Subcutaneous abdominal adipose tissue (tissue), 5 donors: ENCODE data around the gene COL4A1.

Experiments
- H3K27ac ChIP-seq: one replicate; pipeline ENCODE4 v1.7.0; 2013; ENCODE audit warnings: low read depth, mild to moderate bottlenecking, inconsistent platforms, low read length, moderate library complexity
- H3K27me3 ChIP-seq, 5 donors: one replicate each; pipeline ENCODE4 v1.7.0; 2013; ENCODE audit warnings: low read length in 5 of 5, inconsistent platforms in 1 of 5; ENCODE audit not compliant: control insufficient read depth in 5 of 5, insufficient read depth in 4 of 5
- H3K36me3 ChIP-seq, 5 donors: one replicate each; pipeline ENCODE4 v1.7.0; 2013; ENCODE audit warnings: low read length in 5 of 5; ENCODE audit not compliant: control insufficient read depth in 5 of 5, insufficient read depth in 5 of 5
- H3K4me1 ChIP-seq, 5 donors: one replicate each; pipeline ENCODE4 v1.7.0; 2013; ENCODE audit warnings: low read length in 5 of 5, mild to moderate bottlenecking in 3 of 5, moderate library complexity in 1 of 5; ENCODE audit not compliant: control insufficient read depth in 5 of 5, insufficient read depth in 5 of 5
- H3K4me3 ChIP-seq, 5 donors: one replicate each; pipeline ENCODE4 v1.7.0; 2013; ENCODE audit warnings: low read length in 5 of 5, low read depth in 1 of 5
- H3K9ac ChIP-seq, 5 donors: one replicate each; pipeline ENCODE4 v1.7.0; 2013; ENCODE audit warnings: low read length in 5 of 5, mild to moderate bottlenecking in 4 of 5, moderate library complexity in 3 of 5
- H3K9me3 ChIP-seq, 5 donors: one replicate each; pipeline ENCODE4 v1.7.0; 2013; ENCODE audit warnings: low read length in 5 of 5; ENCODE audit not compliant: control insufficient read depth in 5 of 5
- donor health status: healthy.
- donor health status: healthy.
- donor health status: healthy.
- donor health status: healthy.
- donor health status: healthy.

The COL4A1 gene

DNA sequence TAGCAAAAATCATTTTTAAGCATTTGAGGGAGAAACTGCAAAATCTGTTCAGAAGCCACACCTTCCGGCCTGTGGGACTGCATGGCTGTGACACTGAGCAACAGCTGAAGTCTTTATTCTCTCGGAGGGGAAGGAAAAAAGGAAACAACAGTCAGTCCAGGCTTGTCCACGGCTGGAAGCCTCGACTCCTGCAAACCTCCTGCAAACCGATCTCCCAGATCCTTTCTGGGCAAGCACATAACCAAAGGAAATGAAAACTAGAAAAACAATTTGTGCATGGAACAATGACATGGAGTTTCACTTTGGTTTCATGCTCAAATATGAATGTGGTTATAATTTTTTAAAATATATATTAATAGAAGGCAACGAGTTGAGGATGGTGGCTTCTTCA, 1.0 kb downstream of the COL4A1 start:
- Histone ChIP-seq H3K27me3 (peaks cover 0 to 10% (median 0%) of the 10 kb centered on the region in 5 donors), H3K36me3 (peaks cover 0 to 30% (median 3%) of the 10 kb centered on the region in 5 donors), H3K4me3 (peak overlapping the region; percentile 94 to 99 (median 97)), H3K27ac (peak overlapping the region; percentile 99), H3K9ac (peak overlapping the region; percentile 90 to 97 (median 95)), H3K4me1 (peaks cover 22 to 86% (median 71%) of the 10 kb centered on the region in 5 donors), H3K9me3 (no peaks in the 10 kb centered on the region)

DNA sequence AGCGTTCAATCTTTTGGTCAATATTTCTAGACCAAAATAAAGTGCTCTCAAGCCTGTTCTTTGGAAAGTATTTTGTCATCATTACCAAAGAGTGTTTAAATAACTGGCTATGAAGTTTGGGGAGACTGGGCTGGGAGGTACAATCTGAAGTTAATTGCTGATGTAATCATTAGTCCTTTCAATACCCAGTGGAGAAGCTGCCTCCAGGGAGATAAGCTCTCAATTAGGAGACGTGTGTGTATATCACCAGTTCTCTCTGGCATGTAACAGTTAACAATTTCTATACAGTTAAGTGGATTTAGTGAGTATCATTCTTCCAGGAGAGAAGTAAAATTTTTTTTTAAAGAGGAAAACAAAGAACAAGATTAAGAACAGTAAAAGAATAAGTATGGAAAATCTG, 1.4 kb downstream of the COL4A1 start:
- peak overlapping the region; percentile 94 to 99 (median 97) for H3K4me3 ChIP-seq
- peak overlapping the region; percentile 90 to 97 (median 95) for H3K9ac ChIP-seq
- peaks cover 0 to 10% (median 0%) of the 10 kb centered on the region in 5 donors for H3K27me3 ChIP-seq
- H3K27ac ChIP-seq = peak overlapping the region; percentile 99
- H3K9me3 ChIP-seq = no peaks in the 10 kb centered on the region
- peaks cover 0 to 27% (median 5%) of the 10 kb centered on the region in 5 donors for H3K36me3 ChIP-seq
- peaks cover 23 to 86% (median 71%) of the 10 kb centered on the region in 5 donors for H3K4me1 ChIP-seq

DNA sequence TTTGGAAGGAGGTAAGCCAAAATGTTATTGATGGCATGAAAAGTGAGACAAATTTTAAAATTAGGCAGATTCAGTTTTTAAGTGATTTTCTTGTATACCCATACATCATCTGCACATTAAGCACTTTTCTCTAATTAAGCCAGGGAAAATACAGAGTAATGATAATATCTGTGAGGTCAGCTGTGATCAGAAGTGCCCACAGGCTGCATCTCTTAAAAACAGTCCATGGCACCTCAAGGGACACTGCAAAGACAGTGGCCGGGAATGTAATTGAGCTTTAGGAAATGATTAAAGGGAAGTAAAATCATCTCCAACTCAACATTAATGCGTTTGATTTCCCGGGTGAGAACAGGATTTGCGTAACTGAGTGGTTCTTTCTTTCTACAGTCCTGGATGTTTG, 2.0 kb downstream of the COL4A1 start:
- Histone ChIP-seq H3K9ac (peak overlapping the region; percentile 90 to 97 (median 95)), H3K4me3 (peak overlapping the region; percentile 94 to 99 (median 97)), H3K4me1 (peaks cover 28 to 86% (median 71%) of the 10 kb centered on the region in 5 donors), H3K27me3 (peaks cover 0 to 10% (median 0%) of the 10 kb centered on the region in 5 donors), H3K27ac (peak overlapping the region; percentile 99), H3K36me3 (peaks cover 0 to 26% (median 5%) of the 10 kb centered on the region in 5 donors), H3K9me3 (no peaks in the 10 kb centered on the region)

- peaks cover 0 to 9% (median 0%) of the 10 kb centered on the region in 5 donors for H3K27me3 ChIP-seq
- H3K9me3 ChIP-seq = no peaks in the 10 kb centered on the region
- peak overlapping the region; percentile 94 to 99 (median 97) for H3K4me3 ChIP-seq
- H3K9ac ChIP-seq = peak overlapping the region; percentile 90 to 97 (median 95)
- H3K27ac ChIP-seq = peak overlapping the region; percentile 99
- peaks cover 28 to 86% (median 71%) of the 10 kb centered on the region in 5 donors for H3K4me1 ChIP-seq
- H3K36me3 ChIP-seq = peaks cover 2 to 27% (median 5%) of the 10 kb centered on the region in 5 donors
These were observed 2.7 kb downstream of the COL4A1 start for GRCh38 chr13:110304256-110304655.

GRCh38 chr13:110303644-110304043, 3.3 kb downstream of the COL4A1 start:
- Histone ChIP-seq H3K4me3 (peak overlapping the region; percentile 94 to 99 (median 97)), H3K27me3 (peaks cover 0 to 6% (median 0%) of the 10 kb centered on the region in 5 donors), H3K9me3 (no peaks in the 10 kb centered on the region), H3K9ac (peak overlapping the region; percentile 23 to 97 (median 95)), H3K27ac (peak overlapping the region; percentile 99), H3K4me1 (peaks cover 28 to 86% (median 71%) of the 10 kb centered on the region in 5 donors), H3K36me3 (peaks cover 2 to 26% (median 5%) of the 10 kb centered on the region in 5 donors)

DNA sequence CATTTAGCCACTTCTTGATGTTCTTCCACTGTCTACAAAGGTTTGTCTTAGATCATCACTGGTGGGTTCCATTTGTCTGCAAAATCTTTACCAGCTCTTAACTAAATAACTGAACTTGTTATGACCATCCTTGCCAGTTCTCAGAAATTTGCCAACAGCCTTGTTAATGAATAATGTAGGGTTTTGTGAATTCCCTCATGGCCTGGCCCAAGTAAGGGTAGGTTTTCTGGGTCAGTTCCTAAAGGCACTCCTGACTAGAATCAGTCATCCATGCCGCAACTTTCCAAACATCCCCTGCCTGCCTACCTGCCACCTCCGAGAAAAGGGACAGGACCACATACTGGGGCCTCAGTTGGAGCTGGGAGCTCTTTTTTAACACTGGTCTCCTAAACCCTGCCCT, 4.0 kb downstream of the COL4A1 start:
- Histone ChIP-seq H3K4me1 (peaks cover 26 to 85% (median 72%) of the 10 kb centered on the region in 5 donors), H3K4me3 (peak overlapping the region in 4 of 5 donors; percentile 94 to 99 (median 96))

DNA sequence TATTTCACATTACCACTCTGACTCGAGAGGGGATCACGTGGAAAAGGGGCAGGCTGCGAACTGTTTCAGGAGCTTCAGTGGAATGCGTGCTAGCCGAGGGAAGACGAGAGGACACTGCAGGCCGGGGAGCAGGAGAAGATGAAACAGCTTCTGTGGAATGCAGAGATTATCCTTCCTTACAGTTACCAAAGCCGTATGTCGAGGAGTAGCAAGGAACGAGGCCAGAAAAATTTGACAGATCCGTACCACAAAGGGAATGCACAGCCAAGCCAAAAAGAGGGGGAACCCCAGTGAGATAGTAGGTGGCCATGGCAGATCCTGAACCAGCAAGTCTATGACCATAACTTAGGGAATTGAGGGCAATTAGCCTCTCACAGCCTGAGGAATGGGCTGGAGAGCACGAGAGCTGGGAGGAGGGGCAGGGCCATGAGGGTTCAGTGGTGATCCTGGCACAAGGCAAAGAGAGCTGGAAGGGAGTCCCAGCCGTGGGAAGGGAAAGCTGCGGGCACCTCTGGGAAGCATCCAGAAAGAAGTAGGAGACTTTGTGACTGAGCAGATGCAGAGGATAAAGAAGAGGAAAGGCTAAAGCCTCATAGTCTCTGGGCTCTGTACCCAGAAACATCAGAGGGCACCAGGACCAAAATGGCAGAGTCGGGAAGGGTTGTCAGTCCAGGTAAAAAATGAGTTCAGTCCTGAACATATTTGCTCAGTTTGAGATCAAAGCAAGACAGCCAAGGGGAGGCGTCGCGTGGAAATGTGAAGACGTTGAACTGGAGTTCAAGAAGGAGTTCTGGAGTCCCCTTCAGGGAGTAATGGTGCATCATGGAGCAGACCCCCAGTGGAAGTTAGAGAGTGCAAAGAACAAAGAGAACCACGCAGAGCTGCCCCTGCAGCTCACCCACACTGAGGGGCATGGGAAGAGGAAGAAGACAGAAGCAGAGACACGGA, 5.1 kb downstream of the COL4A1 start:
- Histone ChIP-seq H3K9ac (peak overlapping the region in 3 of 5 donors; percentile 14 to 96 (median 51)), H3K9me3 (no peaks in the 10 kb centered on the region), H3K4me3 (peak overlapping the region; percentile 7 to 51 (median 25)), H3K4me1 (peaks cover 26 to 85% (median 75%) of the 10 kb centered on the region in 5 donors), H3K36me3 (peaks cover 2 to 29% (median 5%) of the 10 kb centered on the region in 5 donors), H3K27ac (peak overlapping the region; percentile 99), H3K27me3 (peaks cover 0 to 5% (median 0%) of the 10 kb centered on the region in 5 donors)

More for the DNA sequence above, 4.0 kb downstream of the COL4A1 start:
- Histone ChIP-seq H3K36me3 (peaks cover 2 to 26% (median 5%) of the 10 kb centered on the region in 5 donors), H3K27me3 (peaks cover 0 to 5% (median 0%) of the 10 kb centered on the region in 5 donors), H3K27ac (peak overlapping the region; percentile 99), H3K9me3 (no peaks in the 10 kb centered on the region), H3K9ac (peak overlapping the region in 4 of 5 donors; percentile 23 to 97 (median 96))

DNA sequence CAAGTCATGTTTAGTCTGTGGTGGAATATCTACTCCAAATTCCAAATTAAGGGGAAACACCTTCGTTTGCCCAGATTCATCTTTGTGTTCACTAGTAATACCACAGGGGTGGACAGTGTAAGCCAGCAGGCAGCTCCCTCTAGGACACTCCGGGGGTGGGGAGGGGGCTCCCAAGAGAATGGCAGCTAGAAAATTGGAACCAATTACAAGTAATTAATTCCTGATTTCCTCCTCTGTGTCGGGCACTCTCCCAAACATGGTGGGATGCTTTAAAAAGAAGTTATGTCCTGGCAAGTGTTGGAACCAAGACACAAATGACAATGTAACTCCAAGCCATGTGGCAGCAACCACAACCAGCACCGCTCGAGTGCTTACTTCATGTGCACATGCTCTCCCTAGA, 5.9 kb downstream of the COL4A1 start:
- Histone ChIP-seq H3K36me3 (peaks cover 2 to 31% (median 5%) of the 10 kb centered on the region in 5 donors), H3K27ac (peak overlapping the region; percentile 99), H3K9me3 (no peaks in the 10 kb centered on the region), H3K9ac (peak overlapping the region in 2 of 5 donors; percentile 27 to 50), H3K4me1 (peaks cover 26 to 90% (median 82%) of the 10 kb centered on the region in 5 donors), H3K27me3 (peaks cover 0 to 5% (median 0%) of the 10 kb centered on the region in 5 donors), H3K4me3 (peak overlapping the region in 1 of 5 donors; percentile 31)

- Histone ChIP-seq H3K4me1 (peaks cover 26 to 94% (median 86%) of the 10 kb centered on the region in 5 donors), H3K27ac (peak overlapping the region; percentile 99), H3K9ac (peak overlapping the region in 2 of 5 donors; percentile 50), H3K9me3 (no peaks in the 10 kb centered on the region), H3K27me3 (peaks cover 0 to 5% (median 0%) of the 10 kb centered on the region in 5 donors), H3K4me3 (no peak overlapping the region), H3K36me3 (peaks cover 2 to 31% (median 5%) of the 10 kb centered on the region in 5 donors)
These were observed 6.7 kb downstream of the COL4A1 start for GRCh38 chr13:110300090-110300815.
